Nephron (organoid): ENCODE results near the gene PAPPA2.
"Not testable (repeated sequence)": the region's sequence is repeated elsewhere in the genome, so short reads cannot be mapped to it uniquely, and the experiment has no call there.

Experiments used
- H3K27ac Mint-ChIP-seq, 3 experiments: 2 replicates each; pipeline ENCODE4 v1.8.0; 2020; ENCODE audit warnings: mixed read lengths in 3 of 3, mild to moderate bottlenecking in 2 of 3, moderate library complexity in 1 of 3
- H3K27me3 Mint-ChIP-seq: 2 replicates; pipeline ENCODE4 v1.8.0; 2021; ENCODE audit warnings: low read depth, mild to moderate bottlenecking, moderate library complexity, mixed read lengths
- H3K36me3 Mint-ChIP-seq: 2 replicates; pipeline ENCODE4 v1.8.0; 2020; ENCODE audit warnings: low read depth, mixed read lengths
- H3K4me1 Mint-ChIP-seq: 2 replicates; pipeline ENCODE4 v1.8.0; 2020; ENCODE audit warnings: mixed read lengths
- H3K4me3 Mint-ChIP-seq, 3 experiments: 2 replicates each; pipeline ENCODE4 v1.8.0; 2020; ENCODE audit warnings: mild to moderate bottlenecking in 3 of 3, mixed read lengths in 3 of 3, moderate library complexity in 2 of 3
- H3K9me3 Mint-ChIP-seq: 2 replicates; pipeline ENCODE4 v1.8.0; 2020; ENCODE audit warnings: mixed read lengths
- CTCF ChIP-seq, 3 experiments: fragments of 200-600 bp; sonication (generic); IDR thresholded peaks; one replicate each; pipeline ENCODE4 v1.5.0; 2021; ENCODE audit warnings: antibody characterized with exemption in 3 of 3; ENCODE audit not compliant: unreplicated experiment in 3 of 3

PAPPA2 gene

GRCh38 chr1:176557543-176558258 is 94.7 kb downstream of the PAPPA2 start:
- no peaks in the 10 kb centered on the region for H3K9me3 Mint-ChIP-seq
- no peak for TF ChIP-seq CTCF (IDR thresholded peaks at IDR 0.05; ENCODE audit: unreplicated experiment in 3 of 3)

GRCh38 chr1:176558561-176558960 is 95.6 kb downstream of the PAPPA2 start:
- H3K27me3 Mint-ChIP-seq = peaks cover 28% of the 10 kb centered on the region
- no peak overlapping the region for H3K4me3 Mint-ChIP-seq
- TF ChIP-seq CTCF (IDR thresholded peaks at IDR 0.05; ENCODE audit: unreplicated experiment in 3 of 3) = no peak

More at GRCh38 chr1:176557543-176558258, 94.7 kb downstream of the PAPPA2 start:
- Mint-ChIP-seq H3K4me3 (no peak overlapping the region), H3K27ac (no peak overlapping the region), H3K27me3 (peaks cover 33% of the 10 kb centered on the region), H3K4me1 (peaks cover 58% of the 10 kb centered on the region), H3K36me3 (no peaks in the 10 kb centered on the region)

GRCh38 chr1:176559474-176559873 is 96.5 kb downstream of the PAPPA2 start:
- peak overlapping the region in 1 of 3 experiments; percentile 37 for H3K4me3 Mint-ChIP-seq
- peaks cover 41% of the 10 kb centered on the region for H3K4me1 Mint-ChIP-seq
- TF ChIP-seq CTCF (IDR thresholded peaks at IDR 0.05; ENCODE audit: unreplicated experiment in 3 of 3) = no peak
- H3K9me3 Mint-ChIP-seq = no peaks in the 10 kb centered on the region
- H3K36me3 Mint-ChIP-seq = no peaks in the 10 kb centered on the region
- H3K27ac Mint-ChIP-seq = peak overlapping the region in 2 of 3 experiments; percentile 16 to 89
- H3K27me3 Mint-ChIP-seq = peaks cover 24% of the 10 kb centered on the region

More at GRCh38 chr1:176558561-176558960, 95.6 kb downstream of the PAPPA2 start:
- Mint-ChIP-seq H3K9me3 (no peaks in the 10 kb centered on the region), H3K4me1 (peaks cover 50% of the 10 kb centered on the region), H3K27ac (peak overlapping the region in 1 of 3 experiments; percentile 89), H3K36me3 (no peaks in the 10 kb centered on the region)

GRCh38 chr1:176559878-176560277 is 96.9 kb downstream of the PAPPA2 start:
- Mint-ChIP-seq H3K4me1 (peaks cover 41% of the 10 kb centered on the region), H3K27me3 (peaks cover 23% of the 10 kb centered on the region), H3K36me3 (no peaks in the 10 kb centered on the region), H3K27ac (peak overlapping the region in 2 of 3 experiments; percentile 16 to 89), H3K4me3 (peak overlapping the region in 1 of 3 experiments; percentile 37), H3K9me3 (no peaks in the 10 kb centered on the region)
- TF ChIP-seq CTCF (IDR thresholded peaks at IDR 0.05; ENCODE audit: unreplicated experiment in 3 of 3) = peak; percentile 96 to 97 (median 96)

- TF ChIP-seq CTCF (IDR thresholded peaks at IDR 0.05; ENCODE audit: unreplicated experiment in 3 of 3) = no peak
- H3K4me3 Mint-ChIP-seq = no peak overlapping the region
- H3K9me3 Mint-ChIP-seq = no peaks in the 10 kb centered on the region
- peaks cover 15% of the 10 kb centered on the region for H3K27me3 Mint-ChIP-seq
- peaks cover 35% of the 10 kb centered on the region for H3K4me1 Mint-ChIP-seq
- no peaks in the 10 kb centered on the region for H3K36me3 Mint-ChIP-seq
- H3K27ac Mint-ChIP-seq = peak overlapping the region in 1 of 3 experiments; percentile 89
Observed at GRCh38 chr1:176560681-176561080, 97.7 kb downstream of the PAPPA2 start.

GRCh38 chr1:176561761-176562160 is 98.8 kb downstream of the PAPPA2 start:
- H3K4me3 Mint-ChIP-seq = not testable (repeated sequence)
- peaks cover 42% of the 10 kb centered on the region for H3K4me1 Mint-ChIP-seq

More at GRCh38 chr1:176561761-176562160, 98.8 kb downstream of the PAPPA2 start:
- not testable (repeated sequence) for H3K9me3 Mint-ChIP-seq, H3K36me3 Mint-ChIP-seq
- H3K27me3 Mint-ChIP-seq = peaks cover 12% of the 10 kb centered on the region
- peak overlapping the region; percentile 13 to 89 (median 58) for H3K27ac Mint-ChIP-seq
